Parathyroid adenoma (tissue), 2 donors: Measurements from ENCODE around the gene GPR32.
"Not testable (repeated sequence)": the region's sequence is repeated elsewhere in the genome, so short reads cannot be mapped to it uniquely, and the experiment has no call there.

ENCODE experiments used
- H2AFZ ChIP-seq: fragments of 300-600 bp; sonication (generic); one replicate; pipeline ENCODE4 v1.7.0; 2017; ENCODE audit warnings: antibody characterized with exemption, mild to moderate bottlenecking
- H3K27ac ChIP-seq: fragments of 300-600 bp; sonication (generic); one replicate; pipeline ENCODE4 v1.7.0; 2017
- H3K27me3 ChIP-seq: fragments of 300-600 bp; sonication (generic); one replicate; pipeline ENCODE4 v1.7.0; 2017; ENCODE audit warnings: low read length; ENCODE audit not compliant: control insufficient read depth, insufficient read depth
- H3K36me3 ChIP-seq: fragments of 300-600 bp; sonication (generic); one replicate; pipeline ENCODE4 v1.7.0; 2017; ENCODE audit warnings: low read length; ENCODE audit not compliant: control insufficient read depth, insufficient read depth
- H3K4me1 ChIP-seq: fragments of 300-600 bp; sonication (generic); one replicate; pipeline ENCODE4 v1.7.0; 2017; ENCODE audit warnings: control low read depth
- H3K4me2 ChIP-seq: fragments of 300-600 bp; sonication (generic); one replicate; pipeline ENCODE4 v1.7.0; 2017; ENCODE audit warnings: low read length
- H3K4me3 ChIP-seq: fragments of 300-600 bp; sonication (generic); one replicate; pipeline ENCODE4 v1.7.0; 2017; ENCODE audit warnings: low read depth, low read length
- H3K79me2 ChIP-seq: fragments of 300-600 bp; sonication (generic); one replicate; pipeline ENCODE4 v1.7.0; 2017; ENCODE audit warnings: control low read depth
- H3K9ac ChIP-seq: fragments of 300-600 bp; sonication (generic); one replicate; pipeline ENCODE4 v1.7.0; 2017; ENCODE audit warnings: mild to moderate bottlenecking
- H3K9me3 ChIP-seq: fragments of 300-600 bp; sonication (generic); one replicate; pipeline ENCODE4 v1.7.0; 2017; ENCODE audit warnings: low read length; ENCODE audit not compliant: control insufficient read depth
- TF ChIP-seq, protein P1 (sequence below): fragments of 300-600 bp; sonication (generic); IDR thresholded peaks from one replicate; pipeline ENCODE4 v1.7.0; 2017; ENCODE audit warnings: antibody characterized with exemption, mild to moderate bottlenecking
- donor health status: primary hyperparathyroidism.

Gene GPR32

DNA sequence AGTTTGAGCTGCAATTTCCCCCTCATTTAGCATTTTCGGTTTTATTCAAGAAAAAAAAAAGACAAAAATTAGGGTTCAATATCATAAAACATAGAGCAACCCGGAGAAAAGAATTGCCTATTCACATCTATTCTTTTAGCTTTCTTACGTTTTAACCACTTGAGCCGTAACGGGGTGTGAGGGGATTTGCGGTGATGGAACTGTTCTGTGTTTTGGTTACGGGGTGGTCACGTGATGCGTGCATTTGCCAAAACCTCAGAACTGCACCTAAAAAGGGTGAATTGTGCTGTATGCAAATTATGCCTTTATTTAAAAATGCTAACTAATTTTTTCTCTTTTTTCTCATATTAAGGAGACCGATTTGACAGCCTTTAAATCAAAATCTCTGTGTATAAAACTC is 25.0 kb upstream of the GPR32 start:
- Histone ChIP-seq H3K27me3 (no peaks in the 10 kb centered on the region), H3K4me1 (no peaks in the 10 kb centered on the region), H3K36me3 (no peaks in the 10 kb centered on the region), H3K9ac (no peak overlapping the region), H3K9me3 (no peaks in the 10 kb centered on the region), H3K79me2 (no peaks in the 10 kb centered on the region), H3K27ac (no peak overlapping the region), H3K4me2 (no peak overlapping the region), H3K4me3 (no peak overlapping the region), H2AFZ (no peak overlapping the region)
- TF ChIP-seq, protein P1, sequence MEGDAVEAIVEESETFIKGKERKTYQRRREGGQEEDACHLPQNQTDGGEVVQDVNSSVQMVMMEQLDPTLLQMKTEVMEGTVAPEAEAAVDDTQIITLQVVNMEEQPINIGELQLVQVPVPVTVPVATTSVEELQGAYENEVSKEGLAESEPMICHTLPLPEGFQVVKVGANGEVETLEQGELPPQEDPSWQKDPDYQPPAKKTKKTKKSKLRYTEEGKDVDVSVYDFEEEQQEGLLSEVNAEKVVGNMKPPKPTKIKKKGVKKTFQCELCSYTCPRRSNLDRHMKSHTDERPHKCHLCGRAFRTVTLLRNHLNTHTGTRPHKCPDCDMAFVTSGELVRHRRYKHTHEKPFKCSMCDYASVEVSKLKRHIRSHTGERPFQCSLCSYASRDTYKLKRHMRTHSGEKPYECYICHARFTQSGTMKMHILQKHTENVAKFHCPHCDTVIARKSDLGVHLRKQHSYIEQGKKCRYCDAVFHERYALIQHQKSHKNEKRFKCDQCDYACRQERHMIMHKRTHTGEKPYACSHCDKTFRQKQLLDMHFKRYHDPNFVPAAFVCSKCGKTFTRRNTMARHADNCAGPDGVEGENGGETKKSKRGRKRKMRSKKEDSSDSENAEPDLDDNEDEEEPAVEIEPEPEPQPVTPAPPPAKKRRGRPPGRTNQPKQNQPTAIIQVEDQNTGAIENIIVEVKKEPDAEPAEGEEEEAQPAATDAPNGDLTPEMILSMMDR, result no peak

DNA sequence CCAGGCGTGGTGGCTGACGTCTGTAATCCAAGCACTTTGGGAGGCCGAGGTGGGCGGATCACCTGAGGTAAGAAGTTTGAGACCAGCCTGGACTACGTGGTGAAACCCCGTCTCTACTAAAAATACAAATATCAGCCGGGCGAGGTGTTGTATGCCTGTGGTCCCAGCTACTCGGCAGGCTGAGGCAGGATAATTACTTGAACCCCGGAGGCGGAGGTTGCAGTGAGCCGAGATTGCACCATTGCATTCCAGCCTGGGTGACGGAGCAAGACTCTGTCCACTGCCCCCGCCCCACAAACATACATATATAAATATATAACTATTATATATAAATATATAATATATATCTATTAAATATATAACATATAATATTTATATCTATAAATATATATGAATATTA is 23.1 kb upstream of the GPR32 start:
- H3K27me3 ChIP-seq, H2AFZ ChIP-seq, H3K36me3 ChIP-seq, H3K9me3 ChIP-seq, H3K4me3 ChIP-seq, H3K79me2 ChIP-seq, H3K4me1 ChIP-seq, H3K4me2 ChIP-seq, H3K27ac ChIP-seq, H3K9ac ChIP-seq: not testable (repeated sequence)

DNA sequence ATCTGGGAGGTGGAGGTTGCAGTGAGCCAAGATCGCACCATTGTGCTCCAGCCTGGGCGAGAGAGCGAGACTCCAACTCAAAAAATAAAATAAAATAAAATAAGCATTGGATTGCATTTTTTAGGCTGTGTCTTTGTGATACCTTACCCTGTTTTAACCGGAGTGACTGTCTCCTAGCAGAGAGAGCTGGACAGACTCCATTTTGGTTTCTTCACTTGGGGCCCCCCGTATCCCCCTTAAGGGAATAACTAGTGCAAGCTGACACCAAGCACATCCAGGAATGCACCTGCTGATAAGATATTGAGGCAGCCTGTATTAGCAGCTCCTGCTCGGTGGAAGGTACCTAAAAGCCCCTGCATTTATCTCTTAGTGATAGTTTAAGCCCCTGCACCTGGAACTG is 20.8 kb upstream of the GPR32 start:
- no peaks in the 10 kb centered on the region for H3K27me3 ChIP-seq
- H3K4me3 ChIP-seq, result no peak overlapping the region
- H3K4me2 ChIP-seq, result no peak overlapping the region
- H3K4me1 ChIP-seq, result peaks cover 2% of the 10 kb centered on the region
- no peak overlapping the region for H3K9ac ChIP-seq
- H3K27ac ChIP-seq, result no peak overlapping the region
- no peaks in the 10 kb centered on the region for H3K79me2 ChIP-seq
- TF ChIP-seq, protein P1, result no peak
- H3K9me3 ChIP-seq, result no peaks in the 10 kb centered on the region
- H3K36me3 ChIP-seq, result no peaks in the 10 kb centered on the region
- H2AFZ ChIP-seq, result no peak overlapping the region

DNA sequence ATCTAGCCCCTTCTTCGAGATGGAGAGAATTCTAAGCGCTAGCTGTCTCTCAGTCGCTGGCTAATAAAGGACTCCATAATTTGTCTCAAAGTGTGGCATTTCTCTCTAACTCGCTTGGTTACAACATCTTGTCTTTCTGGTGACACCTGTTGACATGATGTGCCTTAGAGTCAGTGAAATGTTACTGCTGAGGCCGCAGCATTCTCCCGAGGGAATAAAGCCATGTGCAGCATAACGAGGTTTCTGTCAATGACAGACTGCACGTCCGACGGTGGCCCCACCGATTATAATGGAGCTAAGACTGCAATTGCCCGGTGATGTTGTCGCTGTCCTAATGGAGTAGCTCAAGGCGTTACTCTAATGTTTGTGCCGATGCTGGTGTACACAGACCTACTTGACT is 20.3 kb upstream of the GPR32 start:
- Histone ChIP-seq H3K27ac (no peak overlapping the region), H3K4me1 (peaks cover 2% of the 10 kb centered on the region), H3K4me3 (no peak overlapping the region), H2AFZ (no peak overlapping the region), H3K79me2 (no peaks in the 10 kb centered on the region), H3K4me2 (no peak overlapping the region), H3K9ac (no peak overlapping the region), H3K9me3 (no peaks in the 10 kb centered on the region), H3K27me3 (no peaks in the 10 kb centered on the region), H3K36me3 (no peaks in the 10 kb centered on the region)
- TF ChIP-seq, protein P1, result no peak

DNA sequence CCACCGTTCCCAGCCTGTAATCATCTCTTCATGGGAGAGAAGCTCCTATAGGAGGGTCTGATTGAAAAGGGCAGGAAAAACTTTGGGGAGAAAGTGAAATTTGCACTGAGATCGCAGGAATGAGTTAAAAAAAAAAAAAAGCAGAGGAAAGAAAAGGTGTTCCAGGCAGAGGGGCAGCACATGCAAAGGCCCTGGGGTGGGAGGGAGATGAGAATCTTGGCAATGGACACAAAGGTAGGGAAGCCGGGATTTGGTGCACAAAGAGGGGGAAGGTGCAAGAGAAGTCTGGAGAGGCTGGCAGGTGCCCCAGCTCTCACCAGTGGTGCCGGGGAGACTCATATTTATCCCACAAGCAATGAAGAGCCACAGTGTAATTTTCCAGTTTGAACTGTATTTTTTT is 16.4 kb upstream of the GPR32 start:
- Histone ChIP-seq H3K36me3 (no peaks in the 10 kb centered on the region), H3K4me2 (no peak overlapping the region), H3K9ac (no peak overlapping the region), H3K79me2 (no peaks in the 10 kb centered on the region), H2AFZ (no peak overlapping the region), H3K9me3 (no peaks in the 10 kb centered on the region), H3K27me3 (no peaks in the 10 kb centered on the region), H3K4me3 (no peak overlapping the region), H3K4me1 (peaks cover 2% of the 10 kb centered on the region), H3K27ac (no peak overlapping the region)
- TF ChIP-seq, protein P1, result no peak

DNA sequence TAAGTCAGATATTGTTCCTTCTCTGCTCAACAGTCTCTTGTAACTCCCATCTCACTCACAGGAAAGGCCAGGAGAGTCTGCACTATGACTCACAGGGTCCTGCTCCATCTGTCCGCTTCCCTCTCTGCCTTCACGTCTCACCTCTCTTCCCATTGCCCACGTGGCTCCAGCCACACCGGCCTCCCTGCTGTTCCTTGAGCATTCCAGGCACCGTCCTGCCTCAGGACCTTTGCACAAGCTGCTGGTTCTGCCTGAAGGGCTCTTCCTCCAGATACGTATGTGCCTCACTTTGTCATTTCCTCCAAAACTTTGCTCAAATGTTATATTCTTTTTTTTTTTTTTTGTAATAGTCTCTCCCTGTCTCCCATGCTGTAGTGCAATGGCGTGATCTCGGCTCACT is 14.0 kb upstream of the GPR32 start:
- not testable (repeated sequence) for H3K4me3 ChIP-seq, H3K4me1 ChIP-seq, H3K9ac ChIP-seq, H3K27me3 ChIP-seq, H2AFZ ChIP-seq, H3K27ac ChIP-seq, H3K36me3 ChIP-seq, H3K79me2 ChIP-seq, H3K4me2 ChIP-seq, H3K9me3 ChIP-seq

DNA sequence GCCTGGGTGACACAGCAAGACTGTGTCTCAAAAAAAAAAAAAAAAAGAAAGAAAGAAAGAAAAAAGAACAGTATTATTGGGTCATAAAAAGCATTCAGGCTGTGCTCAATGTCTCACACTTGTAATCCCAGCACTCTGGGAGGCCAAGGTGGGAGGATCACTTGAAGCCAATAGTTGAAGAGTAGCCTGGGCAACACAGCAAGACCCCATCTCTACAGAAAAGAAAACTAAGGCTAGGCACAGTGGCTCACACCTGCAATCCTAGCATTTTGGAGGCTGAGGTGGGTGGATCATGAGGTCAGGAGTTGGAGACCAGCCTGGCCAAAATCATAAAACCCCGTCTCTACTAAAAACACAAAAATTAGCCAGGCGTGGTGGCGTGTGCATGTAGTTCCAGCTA is 12.6 kb upstream of the GPR32 start:
- H3K9ac ChIP-seq, H3K4me1 ChIP-seq, H3K79me2 ChIP-seq, H2AFZ ChIP-seq, H3K36me3 ChIP-seq, H3K27me3 ChIP-seq, H3K9me3 ChIP-seq, H3K27ac ChIP-seq, H3K4me3 ChIP-seq, H3K4me2 ChIP-seq: not testable (repeated sequence)

DNA sequence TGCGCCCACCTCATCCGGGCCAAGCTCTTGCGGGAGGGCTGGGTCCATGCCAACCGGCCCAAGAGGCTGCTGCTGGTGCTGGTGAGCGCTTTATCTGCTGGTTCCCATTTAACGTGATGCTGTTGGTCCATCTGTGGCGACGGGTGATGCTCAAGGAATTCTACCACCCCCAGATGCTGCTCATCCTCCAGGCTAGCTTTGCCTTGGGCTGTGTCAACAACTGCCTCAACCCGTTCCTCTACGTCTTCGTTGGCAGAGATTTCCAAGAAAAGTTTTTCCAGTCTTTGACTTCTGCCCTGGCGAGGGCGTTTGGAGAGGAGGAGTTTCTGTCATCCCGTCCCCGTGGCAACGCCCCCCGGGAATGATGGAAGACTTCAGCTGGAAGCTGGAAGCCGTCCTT is 11.2 kb upstream of the GPR32 start:
- H3K4me3 ChIP-seq, H3K36me3 ChIP-seq, H3K4me1 ChIP-seq, H3K4me2 ChIP-seq, H3K79me2 ChIP-seq, H3K27me3 ChIP-seq, H3K9ac ChIP-seq, H3K27ac ChIP-seq, H3K9me3 ChIP-seq, H2AFZ ChIP-seq: not testable (repeated sequence)
